Liver (tissue), 9 donors: ENCODE data around the gene RUNX1. TPM values are rescaled to one million over a fixed set of nuclear protein-coding genes. Genes with fewer than 3 reads are reported as not detected.

Experiments
- DNase-seq: peaks from one replicate; pipeline ENCODE4 v3.0.0-alpha.2; 2017; ENCODE audit warnings: low spot score
- H3K27ac ChIP-seq, 2 donors: one replicate each; pipeline ENCODE4 v1.7.0; 2013; ENCODE audit warnings: inconsistent platforms in 2 of 2, low read length in 2 of 2, control low read depth in 1 of 2, low read depth in 1 of 2, mild to moderate bottlenecking in 1 of 2
- H3K27me3 ChIP-seq, 4 donors: one replicate each; pipeline versions ENCODE4 v1.6.1 to v1.7.0; 2013; ENCODE audit warnings: low read length in 3 of 4, inconsistent platforms in 1 of 4, mild to moderate bottlenecking in 1 of 4, moderate library complexity in 1 of 4; ENCODE audit not compliant: control insufficient read depth in 4 of 4, insufficient read depth in 4 of 4
- H3K36me3 ChIP-seq, 4 donors: one replicate each; pipeline versions ENCODE4 v1.6.1 to v1.7.0; 2013; ENCODE audit warnings: low read length in 3 of 4, mild to moderate bottlenecking in 3 of 4, low read depth in 1 of 4, moderate library complexity in 1 of 4; ENCODE audit not compliant: control insufficient read depth in 4 of 4, insufficient read depth in 3 of 4
- H3K4me1 ChIP-seq, 4 donors: one replicate each; pipeline versions ENCODE4 v1.6.1 to v1.7.0; 2013; ENCODE audit warnings: low read length in 3 of 4, mild to moderate bottlenecking in 3 of 4, moderate library complexity in 1 of 4; ENCODE audit not compliant: control insufficient read depth in 4 of 4, insufficient read depth in 4 of 4
- H3K4me3 ChIP-seq, 3 donors: one replicate each; pipeline versions ENCODE4 v1.6.1 to v1.7.0; 2013; ENCODE audit warnings: low read length in 3 of 3, control low read depth in 1 of 3, low read depth in 1 of 3, mild to moderate bottlenecking in 1 of 3
- H3K9ac ChIP-seq, 2 donors: one replicate each; pipeline ENCODE4 v1.7.0; 2013; ENCODE audit warnings: low read length in 2 of 2, mild to moderate bottlenecking in 2 of 2, moderate library complexity in 2 of 2, control low read depth in 1 of 2, low read depth in 1 of 2
- H3K9me3 ChIP-seq, 4 donors: one replicate each; pipeline versions ENCODE4 v1.6.1 to v1.7.0; 2013; ENCODE audit warnings: low read length in 3 of 4; ENCODE audit not compliant: control insufficient read depth in 4 of 4
- ATF3 ChIP-seq: IDR thresholded peaks from 2 replicates; pipeline ENCODE4 v1.6.1; 2016; ENCODE audit warnings: antibody characterized with exemption
- FOXA1 ChIP-seq: IDR thresholded peaks from 2 replicates; pipeline ENCODE4 v1.6.1; 2016; ENCODE audit warnings: antibody characterized with exemption
- FOXA2 ChIP-seq: IDR thresholded peaks from 2 replicates; pipeline ENCODE4 v1.6.1; 2016; ENCODE audit warnings: antibody characterized with exemption
- HNF4A ChIP-seq, 2 donors: conservative IDR thresholded peaks; 2 replicates each; pipeline ENCODE4 v1.6.1; 2016; ENCODE audit warnings: antibody characterized with exemption in 2 of 2, mild to moderate bottlenecking in 2 of 2
- JUND ChIP-seq, 2 donors: IDR thresholded peaks; 2 replicates each; pipeline ENCODE4 v1.6.1; 2016; ENCODE audit warnings: antibody characterized with exemption in 2 of 2
- RXRA ChIP-seq, 2 donors: IDR thresholded peaks; 2 replicates each; pipeline ENCODE4 v1.6.1; 2017 to 2018; ENCODE audit warnings: antibody characterized with exemption in 2 of 2, mild to moderate bottlenecking in 1 of 2
- YY1 ChIP-seq: IDR thresholded peaks from 2 replicates; pipeline ENCODE4 v1.6.1; 2016; ENCODE audit warnings: antibody characterized with exemption, mild to moderate bottlenecking
- WGBS: extraction: QIAGEN DNeasy Blood & Tissue Kit; methylation state at CpG from one replicate; pipeline ENCODE4 v1.1.7; 2013; 5-methylcytosine and 5-hydroxymethylcytosine counted together
- polyA plus RNA-seq, 2 donors: library from polyadenylated mRNA; stranded (reverse) in 1 of 2; unstranded in 1 of 2; fragments of 200-250 nt in 1 of 2; fragments of >200 nt in 1 of 2; fragmentation: Nextera tagmentation in 1 of 2; extraction: Ambion mirVana in 1 of 2; gene quantifications; one replicate each; pipeline versions ENCODE4 v1.2.1 to v1.2.3, GENCODE V29; 2013 to 2015
- total RNA-seq, 2 donors: library from RNA; depleted of rRNA; stranded (reverse); fragments of >200 nt; gene quantifications; one replicate each; pipeline ENCODE4 v1.2.3, GENCODE V29; 2014
- TF ChIP-seq, protein P1 (sequence below): fragments of 150-350 bp; IDR thresholded peaks from 2 replicates; pipeline ENCODE4 v1.5.1; 2017; ENCODE audit warnings: improper control_type of control experiment, low read depth, low read length; ENCODE audit not compliant: missing input control
- TF ChIP-seq, protein P2 (sequence below): IDR thresholded peaks from 2 replicates; pipeline ENCODE4 v1.6.1; 2016; ENCODE audit warnings: antibody characterized with exemption
- donor health status: healthy.
- donor health status: healthy.
- donor health status: healthy.
- donor health status: healthy.
- donor health status: healthy.

RUNX1 gene
- total and polyA plus RNA-seq, 4 donors, result 0.98 to 7.2 (median 3.1) TPM

GRCh38 chr21:35005560-35006224 is 43.4 kb downstream of the RUNX1 start:
- Histone ChIP-seq H3K9me3 (no peaks in the 10 kb centered on the region), H3K4me3 (no peak overlapping the region), H3K4me1 (no peaks in the 10 kb centered on the region), H3K27ac (no peak overlapping the region), H3K9ac (no peak overlapping the region), H3K27me3 (no peaks in the 10 kb centered on the region), H3K36me3 (no peaks in the 10 kb centered on the region)
- no peak for DNase-seq
- 88% methylated on average over 6 of the region's 6 CpGs for WGBS
- TF ChIP-seq, protein P1, sequence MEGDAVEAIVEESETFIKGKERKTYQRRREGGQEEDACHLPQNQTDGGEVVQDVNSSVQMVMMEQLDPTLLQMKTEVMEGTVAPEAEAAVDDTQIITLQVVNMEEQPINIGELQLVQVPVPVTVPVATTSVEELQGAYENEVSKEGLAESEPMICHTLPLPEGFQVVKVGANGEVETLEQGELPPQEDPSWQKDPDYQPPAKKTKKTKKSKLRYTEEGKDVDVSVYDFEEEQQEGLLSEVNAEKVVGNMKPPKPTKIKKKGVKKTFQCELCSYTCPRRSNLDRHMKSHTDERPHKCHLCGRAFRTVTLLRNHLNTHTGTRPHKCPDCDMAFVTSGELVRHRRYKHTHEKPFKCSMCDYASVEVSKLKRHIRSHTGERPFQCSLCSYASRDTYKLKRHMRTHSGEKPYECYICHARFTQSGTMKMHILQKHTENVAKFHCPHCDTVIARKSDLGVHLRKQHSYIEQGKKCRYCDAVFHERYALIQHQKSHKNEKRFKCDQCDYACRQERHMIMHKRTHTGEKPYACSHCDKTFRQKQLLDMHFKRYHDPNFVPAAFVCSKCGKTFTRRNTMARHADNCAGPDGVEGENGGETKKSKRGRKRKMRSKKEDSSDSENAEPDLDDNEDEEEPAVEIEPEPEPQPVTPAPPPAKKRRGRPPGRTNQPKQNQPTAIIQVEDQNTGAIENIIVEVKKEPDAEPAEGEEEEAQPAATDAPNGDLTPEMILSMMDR, result no peak
- TF ChIP-seq YY1 (no peak), FOXA1 (no peak), FOXA2 (no peak)

GRCh38 chr21:35005077-35005476 is 44.0 kb downstream of the RUNX1 start:
- 58% methylated on average over 2 of the region's 2 CpGs for WGBS
- Histone ChIP-seq H3K36me3 (no peaks in the 10 kb centered on the region), H3K9me3 (no peaks in the 10 kb centered on the region), H3K27ac (no peak overlapping the region), H3K4me1 (no peaks in the 10 kb centered on the region), H3K27me3 (no peaks in the 10 kb centered on the region), H3K4me3 (no peak overlapping the region), H3K9ac (no peak overlapping the region)
- TF ChIP-seq, protein P2, sequence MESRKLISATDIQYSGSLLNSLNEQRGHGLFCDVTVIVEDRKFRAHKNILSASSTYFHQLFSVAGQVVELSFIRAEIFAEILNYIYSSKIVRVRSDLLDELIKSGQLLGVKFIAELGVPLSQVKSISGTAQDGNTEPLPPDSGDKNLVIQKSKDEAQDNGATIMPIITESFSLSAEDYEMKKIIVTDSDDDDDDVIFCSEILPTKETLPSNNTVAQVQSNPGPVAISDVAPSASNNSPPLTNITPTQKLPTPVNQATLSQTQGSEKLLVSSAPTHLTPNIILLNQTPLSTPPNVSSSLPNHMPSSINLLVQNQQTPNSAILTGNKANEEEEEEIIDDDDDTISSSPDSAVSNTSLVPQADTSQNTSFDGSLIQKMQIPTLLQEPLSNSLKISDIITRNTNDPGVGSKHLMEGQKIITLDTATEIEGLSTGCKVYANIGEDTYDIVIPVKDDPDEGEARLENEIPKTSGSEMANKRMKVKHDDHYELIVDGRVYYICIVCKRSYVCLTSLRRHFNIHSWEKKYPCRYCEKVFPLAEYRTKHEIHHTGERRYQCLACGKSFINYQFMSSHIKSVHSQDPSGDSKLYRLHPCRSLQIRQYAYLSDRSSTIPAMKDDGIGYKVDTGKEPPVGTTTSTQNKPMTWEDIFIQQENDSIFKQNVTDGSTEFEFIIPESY, result no peak
- TF ChIP-seq YY1 (no peak), RXRA (IDR thresholded peaks at IDR 0.05) (no peak), FOXA1 (no peak)
- DNase-seq, result no peak

DNA sequence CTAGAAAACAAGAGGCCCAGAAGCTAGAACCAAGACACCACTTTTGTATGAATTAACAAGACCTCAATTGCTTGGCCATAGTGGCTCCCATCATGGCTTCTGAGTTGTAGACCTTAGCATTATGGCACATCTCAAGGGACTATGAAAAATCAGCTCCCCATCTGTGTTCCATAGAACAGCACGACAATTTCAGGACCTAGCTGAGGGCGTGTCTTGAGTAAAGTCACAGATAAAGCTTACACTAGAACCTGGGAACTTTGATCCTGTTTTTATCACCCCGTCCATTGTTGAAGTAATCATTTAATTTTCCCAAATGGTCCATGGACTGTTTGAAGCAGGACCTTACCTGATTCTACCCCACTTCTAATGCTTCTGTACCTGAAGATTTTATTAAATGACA is 44.8 kb downstream of the RUNX1 start:
- H3K36me3 ChIP-seq, result no peaks in the 10 kb centered on the region
- H3K27me3 ChIP-seq, result no peaks in the 10 kb centered on the region
- H3K9ac ChIP-seq, result no peak overlapping the region
- no peak for DNase-seq
- H3K27ac ChIP-seq, result no peak overlapping the region
- H3K4me3 ChIP-seq, result no peak overlapping the region
- WGBS, result 81% methylated on average over 3 of the region's 3 CpGs
- no peaks in the 10 kb centered on the region for H3K4me1 ChIP-seq
- TF ChIP-seq JUND (IDR thresholded peaks at IDR 0.05), result no peak
- no peak for TF ChIP-seq HNF4A (conservative IDR thresholded peaks at IDR 0.05)
- TF ChIP-seq ATF3, result no peak
- TF ChIP-seq FOXA2, result no peak
- no peaks in the 10 kb centered on the region for H3K9me3 ChIP-seq
